Measurements from ENCODE around the gene ECSCR. TPM values are rescaled to one million over a fixed set of nuclear protein-coding genes. Genes with fewer than 3 reads are reported as not detected.
"Not testable (repeated sequence)": the region's sequence is repeated elsewhere in the genome, so short reads cannot be mapped to it uniquely, and the experiment has no call there.

ECSCR gene
- total RNA-seq, 1 donor from 2014 or later: 47.2 TPM

- peak; percentile 30 for DNase-seq
- no peak overlapping the region for H3K27ac ChIP-seq
- ATAC-seq: peak; percentile 68
Measured at GRCh38 chr5:139445325-139446170, 17.0 kb downstream of the ECSCR start.

GRCh38 chr5:139443831-139444453, 18.6 kb downstream of the ECSCR start:
- TF ChIP-seq CTCF (IDR thresholded peaks at IDR 0.05): no peak
- H3K4me1 ChIP-seq: no peaks in the 10 kb centered on the region
- DNase-seq: peak; percentile 7
- no peak for ATAC-seq
- H3K27me3 ChIP-seq: no peaks in the 10 kb centered on the region
- no peaks in the 10 kb centered on the region for H3K9me3 ChIP-seq
- intact Hi-C loops (cut with DNase I): no loop called here
- H3K36me3 ChIP-seq: no peaks in the 10 kb centered on the region
- no peak overlapping the region for H3K4me3 ChIP-seq
- H3K27ac ChIP-seq: no peak overlapping the region

More at GRCh38 chr5:139445325-139446170, 17.0 kb downstream of the ECSCR start:
- H3K27me3 ChIP-seq: no peaks in the 10 kb centered on the region
- intact Hi-C loops (cut with DNase I): no loop called here
- no peak overlapping the region for H3K4me3 ChIP-seq
- no peak for TF ChIP-seq CTCF (IDR thresholded peaks at IDR 0.05)
- H3K9me3 ChIP-seq: no peaks in the 10 kb centered on the region
- no peaks in the 10 kb centered on the region for H3K36me3 ChIP-seq
- H3K4me1 ChIP-seq: no peaks in the 10 kb centered on the region

GRCh38 chr5:139440416-139440815, 22.1 kb downstream of the ECSCR start:
- H3K36me3 ChIP-seq; H3K4me1 ChIP-seq; ATAC-seq; intact Hi-C loops (cut with DNase I); H3K27ac ChIP-seq; H3K9me3 ChIP-seq; H3K4me3 ChIP-seq; H3K27me3 ChIP-seq: not testable (repeated sequence)
- DNase-seq: peak; percentile 52

GRCh38 chr5:139439013-139439903, 23.3 kb downstream of the ECSCR start, which contains the start of gene DNAJC18:
Gene DNAJC18, minus strand, starts transcription at chr5:139439525. Its CDS starts 80 bp downstream, at chr5:139439445.
- Histone ChIP-seq H3K36me3 (no peaks in the 10 kb centered on the region), H3K4me1 (no peaks in the 10 kb centered on the region), H3K4me3 (peak within 1 kb of the TSS; percentile 99), H3K27ac (peak within 1 kb of the TSS; percentile 97), H3K9me3 (no peaks in the 10 kb centered on the region), H3K27me3 (no peaks in the 10 kb centered on the region)
- ATAC-seq (peak; percentile 99), DNase-seq (peak; percentile 98)
- TF ChIP-seq CTCF (IDR thresholded peaks at IDR 0.05): no peak
- intact Hi-C loops (cut with DNase I): no loop called here

GRCh38 chr5:139438707-139439012, 23.9 kb downstream of the ECSCR start:
- no peak for TF ChIP-seq CTCF (IDR thresholded peaks at IDR 0.05)
- H3K4me1 ChIP-seq: no peaks in the 10 kb centered on the region
- DNase-seq (no peak), ATAC-seq (no peak)
- intact Hi-C loops (cut with DNase I): no loop called here
- no peaks in the 10 kb centered on the region for H3K36me3 ChIP-seq
- H3K4me3 ChIP-seq: peak overlapping the region; percentile 99
- no peaks in the 10 kb centered on the region for H3K27me3 ChIP-seq
- no peaks in the 10 kb centered on the region for H3K9me3 ChIP-seq
- peak overlapping the region; percentile 97 for H3K27ac ChIP-seq

Data from upper lobe of right lung (tissue), 1 donor.